Subcutaneous abdominal adipose tissue (tissue), 5 donors: ENCODE data around the gene TMEM176B.

ENCODE experiments used
- H3K27ac ChIP-seq: one replicate; pipeline ENCODE4 v1.7.0; 2013; ENCODE audit warnings: low read depth, mild to moderate bottlenecking, inconsistent platforms, low read length, moderate library complexity
- H3K27me3 ChIP-seq, 5 donors: one replicate each; pipeline ENCODE4 v1.7.0; 2013; ENCODE audit warnings: low read length in 5 of 5, inconsistent platforms in 1 of 5; ENCODE audit not compliant: control insufficient read depth in 5 of 5, insufficient read depth in 4 of 5
- H3K36me3 ChIP-seq, 5 donors: one replicate each; pipeline ENCODE4 v1.7.0; 2013; ENCODE audit warnings: low read length in 5 of 5; ENCODE audit not compliant: control insufficient read depth in 5 of 5, insufficient read depth in 5 of 5
- H3K4me1 ChIP-seq, 5 donors: one replicate each; pipeline ENCODE4 v1.7.0; 2013; ENCODE audit warnings: low read length in 5 of 5, mild to moderate bottlenecking in 3 of 5, moderate library complexity in 1 of 5; ENCODE audit not compliant: control insufficient read depth in 5 of 5, insufficient read depth in 5 of 5
- H3K4me3 ChIP-seq, 5 donors: one replicate each; pipeline ENCODE4 v1.7.0; 2013; ENCODE audit warnings: low read length in 5 of 5, low read depth in 1 of 5
- H3K9ac ChIP-seq, 5 donors: one replicate each; pipeline ENCODE4 v1.7.0; 2013; ENCODE audit warnings: low read length in 5 of 5, mild to moderate bottlenecking in 4 of 5, moderate library complexity in 3 of 5
- H3K9me3 ChIP-seq, 5 donors: one replicate each; pipeline ENCODE4 v1.7.0; 2013; ENCODE audit warnings: low read length in 5 of 5; ENCODE audit not compliant: control insufficient read depth in 5 of 5
- donor health status: healthy.
- donor health status: healthy.
- donor health status: healthy.
- donor health status: healthy.
- donor health status: healthy.

The TMEM176B gene

GRCh38 chr7:150756166-150756565 lies 44.0 kb downstream of the TMEM176B start:
- no peak overlapping the region for H3K4me3 ChIP-seq
- H3K9ac ChIP-seq = peak overlapping the region in 1 of 5 donors; percentile 69
- peaks cover 3 to 28% (median 8%) of the 10 kb centered on the region in 5 donors for H3K4me1 ChIP-seq
- peak overlapping the region; percentile 72 for H3K27ac ChIP-seq
- no peaks in the 10 kb centered on the region for H3K9me3 ChIP-seq
- H3K27me3 ChIP-seq = peaks cover 0 to 5% (median 0%) of the 10 kb centered on the region in 5 donors
- H3K36me3 ChIP-seq = no peaks in the 10 kb centered on the region

- Histone ChIP-seq H3K4me3 (no peak overlapping the region), H3K27ac (peak overlapping the region; percentile 72), H3K27me3 (peaks cover 0 to 5% (median 0%) of the 10 kb centered on the region in 5 donors), H3K36me3 (no peaks in the 10 kb centered on the region), H3K9ac (peak overlapping the region in 2 of 5 donors; percentile 44 to 69), H3K4me1 (peaks cover 3 to 28% (median 8%) of the 10 kb centered on the region in 5 donors), H3K9me3 (no peaks in the 10 kb centered on the region)
Observed at GRCh38 chr7:150755473-150756099, 44.6 kb downstream of the TMEM176B start.

GRCh38 chr7:150754951-150755350 lies 45.2 kb downstream of the TMEM176B start:
- Histone ChIP-seq H3K27ac (peak overlapping the region; percentile 72), H3K4me1 (peaks cover 3 to 28% (median 8%) of the 10 kb centered on the region in 5 donors), H3K4me3 (no peak overlapping the region), H3K27me3 (peaks cover 0 to 5% (median 0%) of the 10 kb centered on the region in 5 donors), H3K9me3 (no peaks in the 10 kb centered on the region), H3K9ac (peak overlapping the region in 2 of 5 donors; percentile 14 to 44), H3K36me3 (no peaks in the 10 kb centered on the region)

- peak overlapping the region; percentile 30 for H3K27ac ChIP-seq
- no peaks in the 10 kb centered on the region for H3K36me3 ChIP-seq
- H3K4me3 ChIP-seq = no peak overlapping the region
- peaks cover 3 to 28% (median 8%) of the 10 kb centered on the region in 5 donors for H3K4me1 ChIP-seq
- H3K9me3 ChIP-seq = no peaks in the 10 kb centered on the region
- H3K9ac ChIP-seq = no peak overlapping the region
- H3K27me3 ChIP-seq = peaks cover 0 to 5% (median 0%) of the 10 kb centered on the region in 5 donors
Observed at GRCh38 chr7:150753826-150754603, 46.1 kb downstream of the TMEM176B start.

- peak overlapping the region in 1 of 5 donors; percentile 14 for H3K9ac ChIP-seq
- no peaks in the 10 kb centered on the region for H3K36me3 ChIP-seq
- peaks cover 0 to 5% (median 0%) of the 10 kb centered on the region in 5 donors for H3K27me3 ChIP-seq
- H3K4me1 ChIP-seq = peaks cover 3 to 28% (median 8%) of the 10 kb centered on the region in 5 donors
- peak overlapping the region; percentile 30 for H3K27ac ChIP-seq
- no peaks in the 10 kb centered on the region for H3K9me3 ChIP-seq
- no peak overlapping the region for H3K4me3 ChIP-seq
Observed at GRCh38 chr7:150753239-150753638, 46.9 kb downstream of the TMEM176B start.

- Histone ChIP-seq H3K9me3 (no peaks in the 10 kb centered on the region), H3K27ac (no peak overlapping the region), H3K36me3 (no peaks in the 10 kb centered on the region), H3K4me1 (peaks cover 3 to 28% (median 8%) of the 10 kb centered on the region in 5 donors), H3K27me3 (peaks cover 0 to 5% (median 0%) of the 10 kb centered on the region in 5 donors), H3K9ac (no peak overlapping the region), H3K4me3 (no peak overlapping the region)
Observed at GRCh38 chr7:150751702-150752101, 48.5 kb downstream of the TMEM176B start.

GRCh38 chr7:150748376-150748775 lies 51.8 kb downstream of the TMEM176B start:
- peaks cover 0 to 26% (median 4%) of the 10 kb centered on the region in 5 donors for H3K4me1 ChIP-seq

GRCh38 chr7:150746921-150747320 lies 53.2 kb downstream of the TMEM176B start:
- Histone ChIP-seq H3K27me3 (peaks cover 0 to 7% (median 0%) of the 10 kb centered on the region in 5 donors), H3K4me1 (peaks cover 0 to 34% (median 13%) of the 10 kb centered on the region in 5 donors), H3K9ac (no peak overlapping the region), H3K36me3 (peaks cover 0 to 28% (median 22%) of the 10 kb centered on the region in 5 donors), H3K9me3 (no peaks in the 10 kb centered on the region), H3K4me3 (no peak overlapping the region), H3K27ac (no peak overlapping the region)

More at GRCh38 chr7:150748376-150748775, 51.8 kb downstream of the TMEM176B start:
- Histone ChIP-seq H3K9ac (no peak overlapping the region), H3K27me3 (peaks cover 0 to 5% (median 0%) of the 10 kb centered on the region in 5 donors), H3K36me3 (peaks cover 0 to 13% (median 8%) of the 10 kb centered on the region in 5 donors), H3K9me3 (no peaks in the 10 kb centered on the region), H3K4me3 (no peak overlapping the region), H3K27ac (no peak overlapping the region)

GRCh38 chr7:150745876-150746275 lies 54.3 kb downstream of the TMEM176B start:
- H3K27ac ChIP-seq = no peak overlapping the region

GRCh38 chr7:150745086-150745485 lies 55.1 kb downstream of the TMEM176B start:
- peaks cover 0 to 7% (median 0%) of the 10 kb centered on the region in 5 donors for H3K27me3 ChIP-seq
- peaks cover 0 to 47% (median 13%) of the 10 kb centered on the region in 5 donors for H3K4me1 ChIP-seq
- no peak overlapping the region for H3K27ac ChIP-seq
- H3K36me3 ChIP-seq = peaks cover 0 to 36% (median 31%) of the 10 kb centered on the region in 5 donors
- peaks cover 0 to under 1% (median 0%) of the 10 kb centered on the region in 5 donors for H3K9me3 ChIP-seq
- no peak overlapping the region for H3K9ac ChIP-seq
- no peak overlapping the region for H3K4me3 ChIP-seq

More at GRCh38 chr7:150745876-150746275, 54.3 kb downstream of the TMEM176B start:
- no peaks in the 10 kb centered on the region for H3K9me3 ChIP-seq
- no peak overlapping the region for H3K9ac ChIP-seq
- peaks cover 0 to 7% (median 0%) of the 10 kb centered on the region in 5 donors for H3K27me3 ChIP-seq
- H3K4me3 ChIP-seq = no peak overlapping the region
- H3K36me3 ChIP-seq = peaks cover 0 to 36% (median 30%) of the 10 kb centered on the region in 5 donors
- peaks cover 0 to 42% (median 13%) of the 10 kb centered on the region in 5 donors for H3K4me1 ChIP-seq
